ENCODE data around the gene LRRC8C. TPM values are rescaled to one million over a fixed set of nuclear protein-coding genes. Genes with fewer than 3 reads are reported as not detected.

LRRC8C gene
- total and polyA plus RNA-seq, 2 of the 8 experiments (the other 6 are each of a cell fraction or from before 2014, with no cell fraction given), result 1.1 to 2.1 TPM

DNA sequence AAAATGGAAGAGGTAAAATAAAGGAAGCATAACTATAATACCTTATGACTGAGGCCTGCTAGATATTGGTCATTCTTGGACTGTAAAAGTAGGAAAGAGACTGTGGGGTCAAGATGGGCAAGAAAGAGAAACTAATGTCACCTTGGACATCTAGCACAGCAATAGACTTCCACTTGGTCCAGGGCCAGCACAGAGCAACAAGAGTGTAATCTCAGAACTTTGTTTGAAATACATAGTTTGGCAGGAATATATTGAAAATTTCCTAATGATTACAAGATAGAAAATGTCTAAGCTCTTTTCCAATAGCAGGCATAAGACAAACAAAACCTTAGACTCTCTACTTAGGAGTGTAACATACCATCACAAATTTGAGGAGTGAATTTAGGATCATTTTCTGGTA lies 4.6 kb downstream of the LRRC8C start (continued):
- no peak for TF ChIP-seq SIX5 (IDR thresholded peaks at IDR 0.05; ENCODE audit: low read depth, low read length)
- TF ChIP-seq PHF8 (conservative IDR thresholded peaks at IDR 0.05; ENCODE audit: low read depth, low read length), result no peak
- no peak for TF ChIP-seq CBX8 (IDR thresholded peaks at IDR 0.05; ENCODE audit: borderline replicate concordance, low read depth, low read length)
- no peak for TF ChIP-seq KDM1A (IDR thresholded peaks at IDR 0.05; ENCODE audit: borderline replicate concordance, low read length)

Measured in H1 (cell line).